GM18868 (cell line): ENCODE measurements around the gene FUT4.
A peak's percentile ranks its signal among the peaks of the same experiment; 100 is the strongest.
"Not testable (repeated sequence)": the region's sequence is repeated elsewhere in the genome, so short reads cannot be mapped to it uniquely, and the experiment has no call there.

Experiments used
- ATAC-seq: cut with Tn5 transposase; IDR thresholded peaks from one replicate; pipeline ENCODE4 v1.9.1; 2021; ENCODE audit warnings: mild to moderate bottlenecking, moderate library complexity; ENCODE audit not compliant: unreplicated experiment

Gene FUT4, protein sequence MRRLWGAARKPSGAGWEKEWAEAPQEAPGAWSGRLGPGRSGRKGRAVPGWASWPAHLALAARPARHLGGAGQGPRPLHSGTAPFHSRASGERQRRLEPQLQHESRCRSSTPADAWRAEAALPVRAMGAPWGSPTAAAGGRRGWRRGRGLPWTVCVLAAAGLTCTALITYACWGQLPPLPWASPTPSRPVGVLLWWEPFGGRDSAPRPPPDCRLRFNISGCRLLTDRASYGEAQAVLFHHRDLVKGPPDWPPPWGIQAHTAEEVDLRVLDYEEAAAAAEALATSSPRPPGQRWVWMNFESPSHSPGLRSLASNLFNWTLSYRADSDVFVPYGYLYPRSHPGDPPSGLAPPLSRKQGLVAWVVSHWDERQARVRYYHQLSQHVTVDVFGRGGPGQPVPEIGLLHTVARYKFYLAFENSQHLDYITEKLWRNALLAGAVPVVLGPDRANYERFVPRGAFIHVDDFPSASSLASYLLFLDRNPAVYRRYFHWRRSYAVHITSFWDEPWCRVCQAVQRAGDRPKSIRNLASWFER

DNA sequence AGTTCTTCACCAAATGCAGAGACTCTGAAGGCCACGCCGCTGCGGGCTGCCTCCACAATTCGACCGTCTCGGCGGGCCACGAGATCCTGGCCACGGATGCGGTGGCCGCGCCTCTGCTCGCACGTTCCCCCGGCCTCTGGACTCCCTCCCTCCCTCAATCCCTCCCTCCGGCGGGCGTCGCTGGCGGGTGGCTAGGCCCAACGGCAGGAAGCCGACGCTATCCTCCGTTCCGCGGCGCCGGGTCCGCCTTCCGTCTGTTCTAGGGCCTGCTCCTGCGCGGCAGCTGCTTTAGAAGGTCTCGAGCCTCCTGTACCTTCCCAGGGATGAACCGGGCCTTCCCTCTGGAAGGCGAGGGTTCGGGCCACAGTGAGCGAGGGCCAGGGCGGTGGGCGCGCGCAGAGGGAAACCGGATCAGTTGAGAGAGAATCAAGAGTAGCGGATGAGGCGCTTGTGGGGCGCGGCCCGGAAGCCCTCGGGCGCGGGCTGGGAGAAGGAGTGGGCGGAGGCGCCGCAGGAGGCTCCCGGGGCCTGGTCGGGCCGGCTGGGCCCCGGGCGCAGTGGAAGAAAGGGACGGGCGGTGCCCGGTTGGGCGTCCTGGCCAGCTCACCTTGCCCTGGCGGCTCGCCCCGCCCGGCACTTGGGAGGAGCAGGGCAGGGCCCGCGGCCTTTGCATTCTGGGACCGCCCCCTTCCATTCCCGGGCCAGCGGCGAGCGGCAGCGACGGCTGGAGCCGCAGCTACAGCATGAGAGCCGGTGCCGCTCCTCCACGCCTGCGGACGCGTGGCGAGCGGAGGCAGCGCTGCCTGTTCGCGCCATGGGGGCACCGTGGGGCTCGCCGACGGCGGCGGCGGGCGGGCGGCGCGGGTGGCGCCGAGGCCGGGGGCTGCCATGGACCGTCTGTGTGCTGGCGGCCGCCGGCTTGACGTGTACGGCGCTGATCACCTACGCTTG is at the start of gene FUT4:
Gene FUT4 (plus strand): TSS at position 227 of the 951 bp plus-strand sequence. CDS start 213 bp downstream, at position 440.
- ATAC-seq: peak; percentile 80

DNA sequence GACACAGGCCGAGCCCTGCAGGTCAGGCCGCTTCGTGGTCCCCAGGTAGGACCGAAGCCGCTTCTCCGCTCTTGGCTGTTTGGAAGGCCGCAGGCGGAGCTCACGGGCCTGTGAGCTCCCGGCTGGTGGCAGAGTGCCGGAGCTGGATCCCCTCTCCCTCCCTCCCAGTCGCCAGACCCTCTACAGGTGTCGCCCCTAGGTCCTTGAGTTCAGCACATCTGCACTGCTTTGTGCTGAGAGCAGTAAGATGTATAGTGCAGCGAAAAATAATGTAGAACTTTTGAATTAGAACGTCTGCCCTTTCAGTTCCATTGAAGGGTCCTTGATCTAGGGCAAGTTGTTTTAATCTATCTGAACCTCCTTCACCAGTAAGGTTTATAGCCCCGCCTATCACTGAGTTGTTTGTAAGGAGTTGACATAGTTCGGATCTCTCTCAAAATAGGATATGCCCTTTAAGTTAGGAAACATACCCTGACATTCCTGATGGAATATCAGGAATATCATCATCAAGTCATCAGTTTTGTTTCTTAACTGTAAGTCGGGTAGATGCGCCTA is 49.5 kb upstream of the FUT4 start:
- ATAC-seq: peak; percentile 64

DNA sequence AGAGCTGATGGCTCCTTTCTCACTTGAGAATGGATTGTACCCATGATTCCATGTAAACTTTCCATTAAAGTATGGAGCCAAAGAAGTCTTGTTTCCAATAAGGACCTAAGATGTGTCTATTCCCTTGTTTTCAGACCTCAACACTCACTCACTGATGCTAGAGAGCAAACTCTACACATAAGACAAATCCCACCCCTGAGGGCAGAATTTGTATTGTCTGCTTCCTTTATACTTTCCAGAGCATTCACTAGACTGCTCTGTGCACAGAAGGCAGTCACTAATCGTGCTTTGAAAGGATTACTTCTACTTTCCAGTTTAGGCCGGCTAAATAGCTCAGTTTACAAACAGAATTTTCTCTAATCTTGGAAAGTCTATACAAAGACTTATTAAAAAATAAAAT is 43.5 kb upstream of the FUT4 start:
- ATAC-seq: no peak

DNA sequence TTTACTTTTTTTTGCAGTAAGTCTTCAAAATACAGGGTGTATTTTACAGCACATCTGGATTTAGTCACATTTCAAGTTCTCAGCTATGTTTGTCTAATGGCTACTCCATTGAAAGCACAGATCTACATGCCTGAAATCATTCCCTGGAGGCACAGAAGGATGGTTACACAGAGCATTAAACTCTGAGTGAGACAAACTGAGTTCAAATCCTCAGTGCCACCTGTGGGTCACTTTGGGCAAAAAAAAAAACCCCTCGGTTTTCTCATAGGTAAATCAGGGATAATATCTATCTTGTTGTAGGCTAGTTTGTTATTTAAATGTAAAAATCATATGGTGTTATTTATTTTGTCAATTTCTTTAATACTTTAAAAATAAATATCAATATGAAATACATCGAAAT is 42.2 kb upstream of the FUT4 start:
- ATAC-seq: no peak

DNA sequence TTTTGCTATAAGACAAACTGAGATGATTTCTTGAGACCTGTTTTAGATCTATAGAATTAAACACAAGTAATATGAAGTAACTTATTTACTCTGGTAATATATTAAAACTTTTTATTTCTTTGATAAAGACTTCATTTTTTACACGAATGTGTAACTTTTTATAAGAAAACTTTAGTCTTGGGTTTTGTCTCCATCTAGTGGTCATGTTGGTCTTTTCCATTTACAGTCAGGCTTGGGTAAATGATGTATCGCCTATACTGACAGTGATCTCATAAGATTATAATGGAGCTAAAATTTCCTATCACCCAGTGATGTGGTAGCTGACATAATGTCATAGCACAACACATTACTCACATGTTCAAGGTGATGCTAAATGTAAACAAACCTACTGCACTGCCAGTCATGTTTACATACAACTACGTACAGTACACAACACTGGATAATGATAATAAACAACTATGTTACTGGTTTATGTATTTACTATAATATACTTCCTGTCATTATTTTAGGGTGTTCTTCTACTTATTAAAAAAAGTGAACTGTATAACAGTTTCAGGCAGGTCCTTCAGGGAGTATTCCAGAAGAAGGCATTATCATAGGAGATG is 38.9 kb upstream of the FUT4 start:
- ATAC-seq: peak; percentile 58

DNA sequence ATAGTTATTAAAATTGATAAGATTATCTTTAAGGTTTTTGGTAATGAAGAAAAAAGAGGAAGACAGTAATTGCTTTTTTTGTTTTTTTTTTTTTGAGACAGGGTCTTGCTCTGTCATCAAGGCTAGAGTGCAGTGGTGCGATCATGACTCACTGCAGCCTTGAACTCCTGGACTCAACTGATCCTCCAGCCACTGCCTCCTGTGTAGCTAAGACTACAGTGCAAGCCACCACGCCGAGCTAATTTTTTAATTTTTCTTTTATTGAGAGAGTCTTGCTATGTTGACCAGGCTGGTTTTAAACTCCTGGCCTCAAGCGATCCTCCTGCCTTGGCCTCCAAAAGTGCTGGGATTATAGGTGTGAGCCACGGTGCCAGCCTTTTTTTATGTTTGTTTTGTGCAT is 37.2 kb upstream of the FUT4 start:
- ATAC-seq: not testable (repeated sequence)

DNA sequence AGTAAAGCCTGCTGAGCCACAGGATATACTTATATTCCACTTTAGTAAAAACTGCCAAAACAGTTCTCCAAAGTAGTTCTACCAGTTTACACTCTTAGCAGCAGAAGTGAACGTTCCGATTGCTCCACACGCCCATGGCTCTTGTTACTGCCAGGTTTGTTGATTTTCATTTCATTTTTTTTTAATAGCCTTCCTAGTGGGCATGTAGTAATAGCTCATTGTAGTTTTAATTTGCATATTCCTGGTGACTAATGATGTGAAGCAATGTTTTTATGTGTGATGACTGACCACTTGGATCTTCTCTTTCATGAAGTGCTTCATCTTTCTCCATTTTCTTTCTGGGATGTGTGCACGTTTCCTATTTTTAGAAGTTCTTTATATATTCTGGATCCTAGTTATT is 36.2 kb upstream of the FUT4 start:
- no peak for ATAC-seq

DNA sequence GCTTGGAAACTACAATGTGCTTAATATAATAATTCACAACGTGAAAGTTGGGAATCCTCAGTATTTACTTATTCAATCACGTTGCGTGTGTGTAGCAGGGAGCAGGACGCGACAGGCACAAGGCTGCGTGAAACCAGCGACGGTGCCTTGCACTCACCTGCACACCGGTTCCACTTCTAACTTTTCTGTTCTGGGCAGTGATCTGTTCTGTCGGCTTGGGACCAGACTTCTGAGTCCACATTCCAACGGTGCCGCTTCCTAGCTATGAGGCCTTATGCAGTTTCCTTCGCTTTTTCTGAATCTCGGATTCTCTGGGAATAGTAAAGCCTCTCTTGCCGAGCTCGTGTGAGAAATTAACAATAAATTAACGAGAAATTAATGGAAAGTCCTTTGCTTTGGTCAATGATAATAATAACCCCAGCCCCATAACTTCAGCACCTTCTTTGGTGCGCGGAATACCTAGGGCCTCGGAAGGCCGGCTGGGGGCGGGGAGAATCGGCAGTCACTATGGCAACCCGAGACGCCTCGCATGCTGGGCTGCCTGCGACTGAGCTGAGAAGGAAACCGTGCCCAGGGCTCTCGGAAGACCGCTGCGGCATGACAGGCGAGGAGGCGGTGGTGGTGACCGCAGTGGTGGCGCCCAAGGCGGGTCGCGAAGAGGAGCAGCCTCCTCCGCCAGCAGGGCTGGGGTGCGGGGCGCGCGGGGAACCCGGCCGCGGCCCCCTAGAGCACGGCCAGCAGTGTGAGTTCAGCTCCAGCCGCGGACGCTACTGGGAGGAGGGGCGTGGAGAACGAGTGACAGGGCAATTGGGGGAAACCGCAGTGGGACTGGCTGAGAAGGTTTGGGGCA is 31.6 kb upstream of the FUT4 start, which contains the start of gene C11orf97:
Gene C11orf97 (plus strand): TSS at position 530 of the 850 bp plus-strand sequence. CDS start 68 bp downstream, at position 598.
- ATAC-seq: peak; percentile 72

DNA sequence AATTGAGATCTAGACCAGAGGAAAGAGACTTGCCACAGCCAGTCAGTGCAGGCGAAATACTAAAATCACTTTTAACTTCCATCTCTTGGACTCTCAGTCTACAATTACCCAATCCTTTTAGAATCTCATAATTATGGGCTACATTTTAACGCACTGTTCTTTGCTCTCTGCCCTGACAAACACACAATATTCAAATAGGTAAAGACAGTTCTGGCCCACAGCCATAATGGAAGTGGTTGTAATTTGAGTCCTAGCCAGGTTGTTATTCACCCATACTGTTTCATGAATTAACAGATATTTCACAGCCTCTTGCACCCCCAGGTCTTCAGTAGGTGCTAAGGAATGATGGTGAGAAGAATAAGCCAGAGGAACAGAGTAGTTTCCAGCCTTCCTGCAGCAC is 30.6 kb upstream of the FUT4 start:
- peak; percentile 17 for ATAC-seq

DNA sequence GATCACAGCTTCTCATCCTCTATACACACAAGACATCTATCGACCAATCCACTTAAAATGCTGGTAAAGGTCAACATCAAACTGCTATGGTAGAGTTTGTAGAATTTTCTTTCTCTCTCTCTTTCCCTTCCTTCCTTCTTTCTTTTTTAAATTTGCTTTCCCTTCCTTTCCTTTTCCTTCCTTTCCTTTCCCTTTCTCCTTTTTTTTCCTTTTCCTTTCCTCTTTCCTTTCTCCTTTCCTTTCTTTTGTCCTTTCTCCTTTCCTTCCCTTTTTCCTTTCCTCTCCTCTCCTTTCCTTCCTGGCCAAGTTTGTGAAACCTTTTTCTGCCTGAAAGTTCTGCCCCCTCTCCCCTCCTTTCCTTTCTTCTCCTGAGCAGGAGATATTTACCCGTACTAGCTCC is 28.3 kb upstream of the FUT4 start:
- ATAC-seq: no peak

DNA sequence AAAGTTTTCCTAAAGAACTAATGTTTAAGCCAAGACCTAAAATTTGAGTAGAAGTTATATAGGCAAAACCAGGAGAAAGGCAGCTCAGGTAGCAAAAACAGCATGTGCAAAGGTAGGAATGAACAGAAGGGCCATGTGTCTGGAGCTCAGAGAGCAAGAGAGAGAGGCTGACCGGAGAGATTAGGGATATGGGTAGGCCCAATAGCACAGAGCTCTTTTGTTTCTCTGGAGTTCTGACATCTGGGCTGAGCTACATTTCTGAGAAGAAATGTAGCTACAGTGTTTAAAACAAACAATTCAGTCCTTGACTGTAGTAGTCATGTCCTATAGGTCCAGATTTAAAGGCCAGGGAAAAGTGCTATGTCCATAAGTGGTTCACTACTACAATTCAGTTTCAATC is 27.0 kb upstream of the FUT4 start:
- no peak for ATAC-seq

DNA sequence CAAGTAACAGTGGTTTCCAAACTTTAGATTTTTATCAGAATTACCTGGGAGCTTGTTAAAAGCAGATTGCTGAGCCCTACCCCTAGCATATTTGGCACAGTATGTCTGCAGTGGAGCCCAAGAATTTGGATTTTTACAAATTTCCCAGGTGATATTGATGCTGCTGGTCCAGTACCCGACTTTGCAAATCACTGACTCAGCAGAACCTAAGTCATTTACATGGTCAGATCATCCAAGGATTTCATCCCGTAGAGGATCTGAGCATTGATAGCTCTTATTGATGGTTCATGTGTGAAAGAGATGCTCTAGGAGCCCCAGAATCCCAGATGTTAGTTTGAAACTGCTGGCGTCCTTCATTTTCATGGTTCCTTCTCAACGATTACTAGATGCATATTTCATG is 25.4 kb upstream of the FUT4 start:
- no peak for ATAC-seq

DNA sequence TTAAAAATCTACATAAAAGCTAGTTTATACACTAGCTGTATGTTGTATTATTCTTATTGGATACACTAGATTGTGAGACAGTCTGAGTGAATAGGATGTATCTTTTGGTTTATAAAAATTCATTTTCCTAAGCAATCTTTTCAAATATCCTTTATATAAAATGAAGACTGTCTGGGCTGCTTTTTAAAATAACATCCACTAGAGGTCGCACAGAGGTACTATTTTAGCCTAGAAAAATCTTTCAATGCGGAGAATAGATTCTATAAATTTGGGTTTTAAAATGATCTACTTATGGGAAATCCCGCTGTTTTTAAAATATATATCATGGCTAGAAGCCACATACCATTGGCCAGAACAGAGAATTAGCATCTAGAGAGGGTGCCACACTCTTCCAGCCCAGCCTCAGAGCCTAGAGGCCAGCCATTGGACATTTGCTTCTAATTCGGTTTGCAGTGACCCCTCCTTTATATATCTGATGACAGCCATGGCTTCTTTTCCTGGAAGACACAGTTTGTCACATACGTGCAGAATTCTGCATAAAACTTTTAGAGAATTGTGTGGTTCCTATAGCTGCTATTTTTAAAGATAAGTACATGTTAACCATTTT is 24.1 kb upstream of the FUT4 start:
- peak; percentile 53 for ATAC-seq

DNA sequence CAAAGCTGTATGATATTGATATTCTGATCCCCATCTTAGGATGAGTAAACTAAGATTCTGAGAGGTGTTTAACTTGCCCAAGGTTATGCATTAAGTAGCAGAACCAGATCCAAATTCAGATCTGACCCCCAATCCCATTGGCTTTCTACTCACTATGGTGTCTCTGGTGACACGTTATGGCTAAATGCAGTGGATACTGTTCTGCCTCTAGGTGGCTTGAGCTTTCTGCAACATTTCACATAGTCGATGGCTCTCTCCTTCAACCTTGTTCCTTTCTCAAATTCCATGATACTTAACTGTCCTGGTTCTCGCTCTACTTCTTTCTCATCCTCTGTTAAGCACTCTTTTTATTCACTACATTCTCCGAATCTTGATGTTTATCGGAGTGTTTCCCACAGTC is 22.0 kb upstream of the FUT4 start:
- ATAC-seq: peak; percentile 76

DNA sequence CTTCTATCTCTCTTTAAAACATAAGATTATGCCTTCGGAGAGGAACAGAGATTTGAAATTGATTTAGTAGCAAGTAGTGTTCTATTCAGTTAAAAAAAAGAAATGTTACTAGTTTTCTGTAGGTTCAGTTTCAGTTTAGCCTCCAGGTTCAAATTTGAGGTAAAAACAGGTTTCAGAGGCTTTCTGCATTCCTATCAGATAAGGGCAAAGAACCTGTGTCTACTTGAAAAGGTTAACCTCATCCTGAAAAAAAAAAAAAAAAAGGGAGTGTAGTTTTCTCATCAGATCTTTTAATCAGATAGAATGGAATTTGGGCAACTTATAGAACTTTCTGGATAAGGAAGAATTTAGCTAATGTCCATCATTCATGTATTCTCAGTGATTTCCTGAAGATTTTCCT is 19.4 kb upstream of the FUT4 start:
- no peak for ATAC-seq

DNA sequence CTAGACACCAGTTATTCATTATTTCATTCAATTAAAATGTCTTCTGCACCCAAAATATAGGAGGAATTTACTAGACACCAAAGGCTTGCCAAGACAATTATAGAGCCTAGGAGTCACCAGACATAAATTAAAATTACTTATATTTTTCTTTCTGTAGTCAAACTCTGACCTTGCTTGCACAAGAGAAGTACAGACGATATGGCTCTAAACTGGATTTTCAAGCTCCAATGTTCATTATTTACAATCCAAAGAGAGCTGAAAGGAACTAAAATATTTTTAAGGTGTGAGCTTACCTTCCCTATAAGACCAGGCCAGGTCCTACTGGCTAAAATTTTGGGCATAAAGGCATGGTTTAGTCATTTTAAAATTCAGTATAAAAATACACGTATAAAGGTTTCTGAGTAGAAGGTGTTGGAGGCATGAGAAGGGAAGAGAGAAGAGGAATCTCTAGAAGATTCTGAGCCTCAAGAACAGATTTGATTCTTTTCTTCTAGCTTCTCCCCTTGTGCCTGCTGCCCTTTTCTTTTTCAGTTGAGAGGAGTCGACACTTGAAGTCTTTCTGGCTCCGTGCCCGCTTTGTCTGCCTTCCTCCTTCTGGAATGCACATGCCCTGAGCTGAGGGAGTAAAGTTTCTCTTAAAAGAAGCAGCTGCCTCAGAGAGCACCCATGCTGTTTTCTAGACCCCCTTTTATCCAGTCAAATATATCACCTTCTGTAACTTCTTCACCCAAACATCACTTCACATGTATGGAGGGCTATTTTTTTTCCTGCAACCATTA is 18.0 kb upstream of the FUT4 start:
- no peak for ATAC-seq

DNA sequence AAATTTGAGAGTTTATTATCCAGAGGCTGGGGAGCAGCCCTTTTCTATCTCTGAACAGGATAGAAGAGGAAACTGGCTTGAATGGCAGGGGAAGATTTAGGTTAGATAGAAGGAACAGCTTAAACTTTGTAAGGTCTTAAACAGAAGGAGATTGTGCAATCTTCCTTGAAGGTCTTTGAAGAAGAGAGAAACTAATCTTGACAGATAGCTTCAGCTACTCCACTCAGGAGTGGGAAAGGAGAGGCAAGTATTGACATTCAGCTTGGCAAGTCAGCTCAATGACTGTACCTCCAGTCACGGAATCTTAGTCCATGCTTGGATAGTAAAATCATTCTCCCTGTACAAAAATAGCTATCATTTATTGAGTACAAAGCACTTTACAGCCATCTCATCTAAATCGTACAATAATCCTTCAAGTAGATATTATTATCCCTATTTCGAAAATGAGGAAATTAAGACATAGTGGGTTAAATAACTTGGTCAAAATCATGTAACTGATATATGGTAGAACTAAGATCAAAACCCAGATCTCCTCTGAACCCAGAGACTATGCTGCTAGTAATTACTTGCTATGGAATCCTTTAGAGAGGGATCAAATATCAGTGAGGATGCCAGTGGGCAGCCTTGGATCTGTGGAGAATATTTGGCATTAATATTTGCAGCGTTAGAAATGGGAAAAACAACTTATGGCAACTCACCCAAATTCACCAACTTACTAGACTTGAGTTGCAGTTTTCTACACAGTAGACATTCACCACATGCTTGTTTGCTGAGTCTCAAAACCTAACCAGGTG is 16.9 kb upstream of the FUT4 start:
- ATAC-seq: no peak

DNA sequence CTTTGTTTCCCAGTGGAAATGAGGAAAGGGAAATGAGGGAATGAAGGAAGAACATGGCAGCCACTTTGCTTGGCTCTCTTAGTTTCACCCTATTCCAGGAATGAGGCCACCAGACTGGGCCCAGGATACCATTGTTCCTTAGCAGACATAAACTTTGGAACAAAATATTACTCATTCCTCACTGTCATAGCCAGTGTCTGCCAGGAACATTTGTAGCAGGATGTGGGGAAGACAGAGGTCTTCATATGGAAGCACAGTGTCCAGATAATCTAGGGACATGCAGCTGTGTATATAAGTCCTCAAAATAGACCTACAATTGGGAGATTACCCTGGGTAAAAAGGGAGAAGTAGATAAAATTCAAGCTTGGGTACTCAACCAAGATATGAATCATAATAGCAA is 15.2 kb upstream of the FUT4 start:
- ATAC-seq: no peak
